Large intestine (tissue), 3 donors: ENCODE results near the gene ADK. TPM values are rescaled to one million over a fixed set of nuclear protein-coding genes. Genes with fewer than 3 reads are reported as not detected.

ENCODE experiments used
- DNase-seq, 2 donors: peaks; one replicate each; pipeline versions ENCODE4 v3.0.0 to v3.0.0-alpha.2; 2013
- H3K27ac ChIP-seq: one replicate; pipeline ENCODE4 v1.5.1; 2013; ENCODE audit warnings: low read length
- H3K27me3 ChIP-seq: 2 replicates; pipeline ENCODE4 v1.6.1; 2013; ENCODE audit warnings: low read length; ENCODE audit not compliant: control insufficient read depth, insufficient read depth
- H3K36me3 ChIP-seq: 2 replicates; pipeline ENCODE4 v1.6.1; 2013; ENCODE audit warnings: low read length; ENCODE audit not compliant: control insufficient read depth, insufficient read depth
- H3K4me1 ChIP-seq: one replicate; pipeline ENCODE4 v1.6.1; 2013; ENCODE audit warnings: low read length; ENCODE audit not compliant: control insufficient read depth, insufficient read depth
- H3K4me3 ChIP-seq: one replicate; pipeline ENCODE4 v1.5.1; 2013; ENCODE audit warnings: low read length
- H3K9me3 ChIP-seq: one replicate; pipeline ENCODE4 v1.6.1; 2013; ENCODE audit warnings: mild to moderate bottlenecking, low read depth, low read length, moderate library complexity; ENCODE audit not compliant: control insufficient read depth
- WGBS: methylation state at CpG from one replicate; pipeline ENCODE4 v1.1.5; 2013; ENCODE audit warnings: low lambda C conversion rate; ENCODE audit not compliant: insufficient coverage; 5-methylcytosine and 5-hydroxymethylcytosine counted together
- polyA plus RNA-seq: library from polyadenylated mRNA; unstranded; fragments of 120-200 nt; gene quantifications from one replicate; pipeline ENCODE4 v1.2.1, GENCODE V29; 2013

ADK gene
- polyA plus RNA-seq, 1 donor, result 30.1 TPM

- Histone ChIP-seq H3K4me1 (no peaks in the 10 kb centered on the region), H3K27ac (no peak overlapping the region), H3K27me3 (no peaks in the 10 kb centered on the region), H3K9me3 (no peaks in the 10 kb centered on the region), H3K4me3 (no peak overlapping the region), H3K36me3 (no peaks in the 10 kb centered on the region)
- DNase-seq, result no peak
- WGBS, result no CpG with 5 or more reads among the region's 3 CpGs
Observed at GRCh38 chr10:74738542-74738941, 587.5 kb downstream of the ADK start.

- no peaks in the 10 kb centered on the region for H3K36me3 ChIP-seq
- no peaks in the 10 kb centered on the region for H3K4me1 ChIP-seq
- no peaks in the 10 kb centered on the region for H3K9me3 ChIP-seq
- peak; percentile 12 to 22 for DNase-seq
- no peaks in the 10 kb centered on the region for H3K27me3 ChIP-seq
- WGBS, result no CpG with 5 or more reads among the region's 10 CpGs
- H3K4me3 ChIP-seq, result no peak overlapping the region
- H3K27ac ChIP-seq, result no peak overlapping the region
Observed at GRCh38 chr10:74738985-74739567, 588.1 kb downstream of the ADK start.

- no CpG with 5 or more reads among the region's 4 CpGs for WGBS
- Histone ChIP-seq H3K4me3 (no peak overlapping the region), H3K27ac (no peak overlapping the region), H3K4me1 (no peaks in the 10 kb centered on the region), H3K9me3 (no peaks in the 10 kb centered on the region), H3K36me3 (no peaks in the 10 kb centered on the region), H3K27me3 (no peaks in the 10 kb centered on the region)
- DNase-seq, result no peak
Observed at GRCh38 chr10:74743401-74743800, 592.4 kb downstream of the ADK start.

- 60% methylated on average over 2 of the region's 4 CpGs for WGBS
- no peaks in the 10 kb centered on the region for H3K36me3 ChIP-seq
- H3K4me1 ChIP-seq, result no peaks in the 10 kb centered on the region
- no peak overlapping the region for H3K27ac ChIP-seq
- no peak overlapping the region for H3K4me3 ChIP-seq
- no peak for DNase-seq
- no peaks in the 10 kb centered on the region for H3K27me3 ChIP-seq
- H3K9me3 ChIP-seq, result no peaks in the 10 kb centered on the region
Observed at GRCh38 chr10:74745449-74745848, 594.4 kb downstream of the ADK start.

GRCh38 chr10:74746813-74747212 lies 595.8 kb downstream of the ADK start:
- no CpG with 5 or more reads among the region's 14 CpGs for WGBS
- DNase-seq, result no peak
- Histone ChIP-seq H3K4me1 (no peaks in the 10 kb centered on the region), H3K4me3 (no peak overlapping the region), H3K27ac (no peak overlapping the region), H3K27me3 (no peaks in the 10 kb centered on the region), H3K36me3 (no peaks in the 10 kb centered on the region), H3K9me3 (no peaks in the 10 kb centered on the region)

GRCh38 chr10:74748468-74749031 lies 597.5 kb downstream of the ADK start:
- DNase-seq, result no peak
- WGBS, result no CpG with 5 or more reads among the region's 9 CpGs
- no peaks in the 10 kb centered on the region for H3K36me3 ChIP-seq
- no peak overlapping the region for H3K4me3 ChIP-seq
- H3K4me1 ChIP-seq, result no peaks in the 10 kb centered on the region
- H3K27ac ChIP-seq, result no peak overlapping the region
- H3K27me3 ChIP-seq, result no peaks in the 10 kb centered on the region
- H3K9me3 ChIP-seq, result no peaks in the 10 kb centered on the region

- no peaks in the 10 kb centered on the region for H3K27me3 ChIP-seq
- H3K27ac ChIP-seq, result no peak overlapping the region
- no CpG with 5 or more reads among the region's 6 CpGs for WGBS
- no peaks in the 10 kb centered on the region for H3K4me1 ChIP-seq
- no peaks in the 10 kb centered on the region for H3K9me3 ChIP-seq
- H3K36me3 ChIP-seq, result no peaks in the 10 kb centered on the region
- no peak overlapping the region for H3K4me3 ChIP-seq
- no peak for DNase-seq
Observed at GRCh38 chr10:74750848-74751274, 599.8 kb downstream of the ADK start.

GRCh38 chr10:74752371-74753040 lies 601.5 kb downstream of the ADK start:
- DNase-seq, result no peak
- H3K4me1 ChIP-seq, result no peaks in the 10 kb centered on the region

GRCh38 chr10:74753442-74754211 lies 602.6 kb downstream of the ADK start:
- Histone ChIP-seq H3K4me1 (no peaks in the 10 kb centered on the region), H3K36me3 (no peaks in the 10 kb centered on the region), H3K4me3 (no peak overlapping the region), H3K27ac (no peak overlapping the region), H3K27me3 (no peaks in the 10 kb centered on the region), H3K9me3 (no peaks in the 10 kb centered on the region)
- 60% methylated on average over 1 of the region's 17 CpGs for WGBS
- DNase-seq, result no peak

More at GRCh38 chr10:74752371-74753040, 601.5 kb downstream of the ADK start:
- H3K9me3 ChIP-seq, result no peaks in the 10 kb centered on the region
- WGBS, result 100% methylated on average over 1 of the region's 6 CpGs
- no peaks in the 10 kb centered on the region for H3K36me3 ChIP-seq
- no peaks in the 10 kb centered on the region for H3K27me3 ChIP-seq
- no peak overlapping the region for H3K4me3 ChIP-seq
- H3K27ac ChIP-seq, result no peak overlapping the region

- no peak for DNase-seq
- Histone ChIP-seq H3K4me1 (no peaks in the 10 kb centered on the region), H3K27ac (no peak overlapping the region), H3K27me3 (no peaks in the 10 kb centered on the region), H3K9me3 (no peaks in the 10 kb centered on the region), H3K36me3 (no peaks in the 10 kb centered on the region), H3K4me3 (no peak overlapping the region)
- no CpG with 5 or more reads among the region's 8 CpGs for WGBS
Observed at GRCh38 chr10:74754381-74754821, 603.4 kb downstream of the ADK start.
